GM21619 (cell line): Measurements from ENCODE around the gene TGDS.
"Not testable (repeated sequence)": the region's sequence is repeated elsewhere in the genome, so short reads cannot be mapped to it uniquely, and the experiment has no call there.

Experiments used
- ATAC-seq: cut with Tn5 transposase; IDR thresholded peaks from one replicate; pipeline ENCODE4 v1.9.1; 2021; ENCODE audit not compliant: unreplicated experiment

Gene TGDS, protein sequence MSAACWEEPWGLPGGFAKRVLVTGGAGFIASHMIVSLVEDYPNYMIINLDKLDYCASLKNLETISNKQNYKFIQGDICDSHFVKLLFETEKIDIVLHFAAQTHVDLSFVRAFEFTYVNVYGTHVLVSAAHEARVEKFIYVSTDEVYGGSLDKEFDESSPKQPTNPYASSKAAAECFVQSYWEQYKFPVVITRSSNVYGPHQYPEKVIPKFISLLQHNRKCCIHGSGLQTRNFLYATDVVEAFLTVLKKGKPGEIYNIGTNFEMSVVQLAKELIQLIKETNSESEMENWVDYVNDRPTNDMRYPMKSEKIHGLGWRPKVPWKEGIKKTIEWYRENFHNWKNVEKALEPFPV

DNA sequence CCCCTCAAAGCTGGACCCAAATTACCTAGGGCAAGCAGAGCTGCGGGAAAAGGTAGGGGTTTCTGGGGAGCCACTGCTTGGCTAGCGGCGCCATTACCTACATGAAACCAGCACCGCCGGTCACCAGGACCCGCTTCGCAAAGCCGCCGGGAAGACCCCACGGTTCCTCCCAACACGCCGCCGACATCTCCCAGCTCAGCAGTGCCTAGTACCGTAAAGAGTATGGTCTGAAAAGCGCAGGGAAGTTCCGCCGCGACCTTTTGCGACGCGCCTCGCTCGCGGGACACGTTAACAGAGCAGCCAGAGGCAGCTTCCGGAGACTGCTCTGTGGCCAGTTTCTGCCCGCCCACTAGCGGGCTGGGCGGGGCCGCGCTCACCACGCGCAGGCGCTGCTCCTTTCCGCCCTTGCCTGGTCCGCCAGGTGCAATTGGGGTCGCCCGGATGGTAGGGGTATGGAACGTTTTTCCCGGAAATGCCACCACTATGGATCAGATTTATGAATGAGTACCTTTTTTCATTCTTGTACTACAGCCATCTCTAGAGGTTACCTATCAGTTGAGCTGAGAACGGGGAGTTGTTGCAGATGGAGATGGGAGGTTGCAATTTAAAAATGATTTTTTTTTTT lies at the start of gene TGDS:
Gene TGDS (minus strand): TSS at position 203 of the 625 bp plus-strand sequence. CDS start 16 bp downstream, at position 187.
- peak; percentile 96 for ATAC-seq

DNA sequence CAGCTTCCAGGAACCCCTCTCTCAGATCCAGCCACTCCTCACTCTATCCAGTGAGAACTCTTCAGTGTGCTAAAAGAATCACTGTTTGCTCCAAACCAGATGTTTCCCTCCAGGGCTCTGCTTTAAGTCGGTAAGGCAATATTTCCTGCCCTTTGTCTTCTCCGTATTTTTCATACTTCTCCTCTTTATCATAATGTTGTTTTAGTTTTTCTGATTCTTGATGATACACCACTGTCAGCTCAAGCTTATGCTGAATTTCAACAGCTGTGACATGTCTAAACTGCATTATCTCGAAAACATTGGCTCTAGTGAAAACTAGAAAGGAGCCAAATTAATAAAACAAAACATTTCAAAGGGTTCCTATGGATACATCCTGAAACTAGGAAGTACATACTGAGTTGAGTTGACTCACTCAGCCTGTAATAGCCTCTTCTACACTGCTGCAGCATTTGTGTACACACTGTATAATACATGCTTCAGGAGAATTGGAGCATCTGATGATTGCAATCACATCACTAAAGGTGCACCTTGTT lies 45.5 kb upstream of the TGDS start:
- no peak for ATAC-seq

DNA sequence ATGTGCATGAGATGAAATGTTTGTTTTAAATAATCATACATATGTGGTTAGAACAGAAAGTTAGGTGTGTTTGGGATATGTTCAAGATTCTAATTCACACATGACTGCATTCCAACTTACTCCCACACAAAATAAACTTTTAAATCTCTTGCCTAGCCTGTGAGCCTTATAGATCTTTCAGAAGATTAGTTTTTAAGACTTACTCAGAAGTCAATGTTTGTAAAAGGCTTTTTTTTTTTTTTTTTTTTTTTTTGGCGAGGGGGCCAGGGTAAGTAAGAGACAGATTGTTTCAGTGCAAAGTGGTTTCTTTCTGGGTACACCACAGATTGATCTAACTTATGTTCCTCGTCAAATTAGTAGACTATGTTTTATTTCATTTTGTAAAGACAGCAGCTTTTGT lies 44.8 kb upstream of the TGDS start:
- no peak for ATAC-seq

DNA sequence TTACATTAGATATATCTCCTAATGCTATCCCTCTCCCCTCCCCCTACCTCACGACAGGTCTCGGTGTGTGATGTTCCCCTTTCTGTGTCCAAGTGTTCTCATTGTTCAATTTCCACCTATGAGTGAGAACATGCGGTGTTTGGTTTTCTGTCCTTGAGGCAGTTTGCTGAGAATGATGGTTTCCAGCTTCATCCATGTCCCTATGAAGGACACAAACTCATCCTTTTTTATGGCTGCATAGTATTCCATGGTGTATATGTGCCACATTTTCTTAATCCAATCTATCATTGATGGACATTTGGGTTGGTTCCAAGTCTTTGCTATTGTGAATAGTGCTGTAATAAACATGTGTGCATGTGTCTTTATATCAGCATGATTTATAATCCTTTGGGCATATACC lies 41.7 kb upstream of the TGDS start:
- not testable (repeated sequence) for ATAC-seq

DNA sequence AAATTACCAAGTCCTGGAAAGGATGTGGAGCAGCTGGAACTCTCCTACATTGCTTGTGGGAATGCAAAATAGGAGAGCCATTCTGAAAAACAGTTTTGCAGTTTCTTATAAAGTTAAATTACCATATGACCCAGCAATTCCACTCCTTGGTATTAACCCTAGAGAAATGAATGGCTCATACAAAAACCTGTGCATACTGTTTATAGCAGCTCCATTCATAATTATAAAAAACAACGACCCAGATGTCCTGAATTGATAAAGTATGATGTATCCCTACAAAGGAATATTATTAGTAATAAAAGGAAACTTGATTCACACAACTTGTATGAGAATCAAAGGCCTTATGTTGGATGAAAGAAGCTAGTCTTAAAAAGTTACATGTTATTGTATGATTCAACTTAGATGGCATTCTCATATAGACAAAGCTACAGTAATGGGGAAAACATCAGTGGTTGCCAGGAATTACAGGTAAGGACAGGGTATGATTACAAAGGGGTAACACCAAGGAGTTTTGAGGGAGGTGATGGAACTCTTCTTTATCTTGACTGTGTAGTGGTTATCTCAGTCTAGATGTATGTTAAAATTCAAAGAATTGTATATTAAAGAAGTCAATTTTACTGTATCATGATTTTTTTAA lies 41.1 kb upstream of the TGDS start:
- ATAC-seq, result no peak

DNA sequence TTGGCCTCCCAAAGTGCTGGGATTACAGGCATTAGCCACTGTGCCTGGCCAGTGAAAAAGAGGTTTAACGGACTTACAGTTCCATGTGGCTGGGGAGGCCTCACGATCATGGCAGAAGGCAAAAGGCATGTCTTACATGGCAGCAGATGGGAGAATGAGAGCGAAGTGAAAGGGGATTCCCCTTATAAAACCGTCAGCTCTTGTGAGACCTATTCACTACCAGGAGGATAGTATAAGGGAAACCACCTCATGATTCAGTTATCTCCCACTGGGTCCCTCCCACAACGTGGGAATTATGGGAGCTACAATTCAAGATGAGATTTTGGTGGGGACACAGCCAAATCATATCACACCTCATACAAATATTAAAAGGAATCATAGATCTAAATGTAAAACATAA lies 40.1 kb upstream of the TGDS start:
- peak; percentile 50 for ATAC-seq

DNA sequence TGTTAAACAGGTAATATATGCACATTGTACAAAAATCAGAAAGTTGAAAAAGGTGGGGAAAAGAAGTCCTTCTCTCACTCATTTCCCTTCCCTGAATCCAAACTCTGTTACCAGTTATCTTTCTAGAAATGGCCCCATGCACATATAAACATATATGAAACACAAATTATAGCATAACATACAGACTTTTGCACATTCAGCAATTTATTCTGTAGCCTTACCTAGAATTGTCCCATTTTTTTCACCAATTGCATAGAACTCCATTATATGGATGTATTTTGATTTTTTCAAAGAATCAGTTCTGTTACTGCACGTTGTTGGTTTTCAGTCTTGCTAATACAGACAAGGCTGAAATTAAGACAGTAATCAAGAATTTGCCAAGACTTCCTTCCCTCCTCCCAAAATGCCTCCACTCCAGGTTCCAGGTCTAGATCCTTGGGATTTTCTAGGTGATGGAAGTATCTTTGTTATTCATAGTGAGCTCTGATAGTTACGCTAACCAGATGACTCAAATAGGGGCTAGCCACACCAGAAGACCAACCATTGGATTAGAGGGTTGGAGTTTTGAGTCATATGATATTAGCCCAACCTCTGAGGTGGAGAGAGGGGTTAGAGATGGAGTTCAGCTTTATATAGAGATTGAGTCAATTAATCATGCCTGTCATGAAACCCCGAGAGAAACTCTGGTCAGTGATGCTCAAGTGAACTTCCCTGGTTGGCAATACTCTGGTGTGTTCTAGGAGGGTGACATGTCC lies 36.5 kb upstream of the TGDS start:
- no peak for ATAC-seq

DNA sequence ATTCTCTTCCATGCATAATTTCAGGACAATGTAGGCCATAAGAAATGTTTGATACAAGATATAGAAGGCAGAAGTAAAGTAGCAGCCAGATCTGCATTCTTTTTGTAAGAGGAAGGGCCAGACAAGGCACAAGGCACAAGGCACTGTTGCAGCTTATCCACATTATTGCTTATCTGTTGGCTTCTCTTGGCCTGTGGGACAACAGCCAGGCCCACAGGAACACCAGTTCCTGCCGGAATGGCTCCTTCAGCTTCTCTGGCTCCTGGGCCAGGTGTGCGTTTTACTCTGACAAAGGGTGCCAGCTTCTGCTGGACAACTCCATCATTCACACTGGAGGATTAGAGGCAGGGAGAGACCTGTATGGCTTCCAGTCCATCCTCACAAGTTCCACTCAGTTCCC lies 34.9 kb upstream of the TGDS start:
- no peak for ATAC-seq

DNA sequence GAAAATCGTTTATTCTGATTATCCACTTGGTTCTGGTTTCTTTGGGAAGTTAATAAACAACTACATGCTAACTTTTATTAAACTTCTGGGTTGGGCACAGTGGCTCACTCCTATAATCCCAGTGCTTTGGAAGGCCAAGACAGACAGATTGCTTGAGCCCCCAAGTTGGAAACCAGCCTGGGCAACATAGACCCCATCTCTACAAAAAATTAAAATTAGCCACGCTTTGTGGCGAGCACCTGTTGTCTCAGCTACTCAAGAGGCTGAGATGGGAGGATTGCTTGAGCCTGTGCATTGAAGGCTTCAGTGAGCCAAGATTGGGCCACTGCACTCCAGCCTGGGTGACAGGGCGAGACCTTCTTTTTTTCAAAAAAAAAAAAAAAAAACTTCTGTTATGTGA lies 27.4 kb upstream of the TGDS start:
- ATAC-seq, result no peak

DNA sequence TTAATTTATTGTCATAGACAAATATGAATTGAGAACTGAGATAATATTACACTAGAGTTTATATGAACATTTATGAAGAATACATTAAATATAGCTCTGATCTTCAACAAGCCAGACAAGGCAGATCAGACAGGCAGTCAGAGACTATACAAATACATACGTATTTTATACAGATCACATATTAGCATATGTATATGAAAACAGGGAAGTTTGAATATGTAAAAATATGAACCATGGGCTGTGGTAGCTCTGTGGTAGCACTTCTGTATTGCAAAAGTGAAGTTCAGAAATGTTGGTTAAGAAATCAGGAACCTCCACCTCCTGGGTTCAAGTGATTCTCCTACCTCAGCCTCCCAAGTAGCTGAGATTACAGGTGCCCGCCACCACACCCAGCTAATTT lies 26.4 kb upstream of the TGDS start:
- ATAC-seq, result no peak

DNA sequence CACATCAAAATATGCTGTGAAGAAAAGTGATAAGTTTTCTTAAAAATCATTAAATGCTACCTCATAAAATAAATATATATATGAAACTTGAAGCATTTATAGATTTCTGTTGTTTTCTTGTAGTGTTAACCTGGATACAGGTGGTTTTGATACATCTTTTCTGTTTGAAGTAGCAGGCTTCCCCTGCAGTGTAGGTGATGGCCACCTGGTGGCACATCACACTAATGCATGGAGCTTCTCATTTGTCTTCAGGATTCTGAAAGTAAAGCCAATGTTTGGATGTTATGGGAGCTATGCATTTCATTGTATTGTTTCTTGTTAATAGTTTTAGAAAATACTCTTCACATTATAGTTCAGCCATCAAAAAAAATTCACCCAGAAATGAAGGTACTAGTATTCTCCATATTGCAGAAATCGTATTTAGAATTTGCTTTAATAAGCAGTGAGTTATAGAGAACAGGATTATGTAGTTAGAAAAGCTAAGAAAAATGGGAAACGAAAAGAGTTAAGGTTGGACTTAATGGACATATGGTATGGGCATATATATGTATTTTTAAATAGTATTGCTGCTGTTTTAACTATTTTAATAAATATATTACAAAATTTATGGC lies 24.4 kb upstream of the TGDS start:
- ATAC-seq, result peak; percentile 83

DNA sequence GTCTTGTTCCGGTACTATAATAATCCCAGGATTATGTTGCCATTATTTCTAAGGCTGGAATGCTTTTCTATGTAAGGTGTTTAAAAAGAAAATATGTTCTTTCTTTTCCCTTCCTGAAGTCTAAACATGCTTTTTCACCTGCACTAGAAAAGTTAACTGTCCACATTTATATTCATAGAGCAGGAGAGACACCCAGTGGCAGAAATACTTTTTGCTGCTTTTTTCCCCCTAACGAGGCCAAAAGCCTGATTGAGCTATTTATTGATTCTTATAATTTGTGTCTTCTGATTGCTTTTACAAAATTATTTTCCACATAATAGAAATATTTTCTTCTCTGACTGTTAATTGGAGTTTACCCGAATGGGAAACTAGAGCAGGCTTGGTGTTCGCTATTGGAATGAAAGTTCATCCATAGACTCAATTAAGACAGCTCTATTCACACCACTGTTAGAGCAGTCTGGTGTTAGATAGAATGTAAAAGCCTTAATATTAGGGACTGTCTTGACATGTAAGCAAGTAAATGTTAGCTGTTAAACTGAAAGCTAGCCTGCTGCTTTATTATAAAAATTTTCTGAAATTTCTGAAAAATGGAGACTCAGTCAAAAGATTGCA lies 21.5 kb upstream of the TGDS start:
- no peak for ATAC-seq

DNA sequence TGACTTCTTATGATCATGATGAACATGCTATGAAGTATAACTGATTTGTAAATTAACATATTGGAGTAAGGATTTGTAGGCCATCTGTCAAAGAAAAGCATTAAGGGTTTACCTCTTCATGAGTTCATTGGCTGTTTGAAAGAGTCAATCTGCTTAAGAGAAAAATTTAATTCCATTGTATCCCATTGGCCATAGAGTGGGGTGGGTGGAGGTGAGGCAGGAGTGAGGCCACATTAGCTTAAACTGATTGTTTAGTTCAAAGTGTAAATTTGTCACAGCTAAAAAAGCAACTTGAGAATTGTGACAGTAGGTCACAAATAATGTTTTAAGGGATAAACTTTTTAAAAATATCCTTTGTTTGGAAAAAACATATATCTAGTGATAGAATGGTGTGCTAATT lies 17.1 kb upstream of the TGDS start:
- no peak for ATAC-seq

DNA sequence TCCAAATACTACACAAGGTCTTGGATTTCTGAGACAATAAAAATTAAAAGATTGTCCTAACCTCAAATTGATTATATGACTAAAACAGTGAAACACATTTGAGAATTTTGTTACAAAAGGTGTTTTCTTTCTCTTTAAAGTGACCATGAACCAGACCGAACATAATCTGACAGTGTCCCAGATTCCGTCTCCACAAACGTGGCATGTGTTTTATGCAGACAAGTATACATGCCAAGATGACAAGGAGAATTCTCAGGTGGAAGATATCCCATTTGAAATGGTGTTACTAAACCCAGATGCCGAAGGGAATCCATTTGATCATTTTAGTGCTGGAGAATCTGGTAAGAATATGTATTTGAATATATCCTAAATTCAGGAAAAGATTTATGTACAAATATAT lies 16.1 kb upstream of the TGDS start:
- ATAC-seq, result no peak

DNA sequence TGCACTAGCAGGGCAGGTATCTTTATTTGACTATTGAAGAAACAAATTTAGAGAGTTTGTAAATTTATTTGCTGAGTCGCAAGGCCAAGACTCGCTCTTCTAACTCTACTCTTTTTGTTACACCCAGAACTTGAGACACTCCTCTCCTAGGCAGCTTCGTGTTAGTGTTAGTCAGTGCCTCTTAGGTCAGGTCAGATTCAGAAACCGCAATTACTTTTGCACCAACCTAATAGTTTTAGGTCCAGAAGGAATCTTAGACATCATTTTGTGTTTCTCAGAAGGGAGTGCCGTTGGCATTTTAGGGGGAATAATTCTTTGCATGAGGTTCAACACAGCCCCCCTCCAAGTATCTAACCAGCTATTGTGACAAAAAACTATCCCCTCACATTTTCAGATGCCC lies 14.5 kb upstream of the TGDS start:
- no peak for ATAC-seq

DNA sequence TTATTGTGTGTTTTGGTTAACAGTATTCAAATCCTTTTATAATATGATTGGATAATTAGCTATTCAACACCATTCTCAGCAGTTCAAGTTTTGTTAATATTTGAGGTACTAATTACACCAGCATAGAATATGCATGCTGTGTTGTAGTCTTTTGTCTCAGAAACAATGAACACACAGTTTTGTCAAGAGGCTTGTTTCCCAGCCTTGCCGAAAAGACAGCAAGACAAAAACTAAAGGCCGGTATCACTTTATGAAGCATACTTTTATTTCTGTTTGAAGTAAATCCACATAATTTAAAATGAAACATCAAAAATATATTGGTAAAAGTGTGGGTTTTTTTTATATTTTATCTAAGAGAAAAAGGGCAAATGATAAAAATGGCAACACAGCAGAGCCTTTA lies 13.2 kb upstream of the TGDS start:
- no peak for ATAC-seq

DNA sequence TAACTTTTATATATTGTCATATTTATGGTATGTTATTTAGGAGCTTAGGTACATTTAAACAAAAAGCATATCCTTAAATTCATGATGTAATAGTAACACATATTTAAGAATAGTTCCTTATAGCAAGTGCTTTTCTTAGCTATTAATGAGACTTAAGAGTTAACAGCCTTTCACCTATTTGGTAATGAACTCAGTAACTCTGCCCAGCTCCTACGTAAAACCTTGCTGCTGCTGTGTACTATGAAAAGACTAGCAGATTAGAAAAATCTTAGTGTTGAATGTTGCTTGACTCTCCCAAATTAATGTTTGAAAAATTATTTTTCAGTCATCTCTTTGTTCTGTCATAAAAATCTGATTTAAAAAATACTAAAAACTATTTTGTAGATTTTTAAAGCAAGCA lies 12.6 kb upstream of the TGDS start:
- no peak for ATAC-seq

DNA sequence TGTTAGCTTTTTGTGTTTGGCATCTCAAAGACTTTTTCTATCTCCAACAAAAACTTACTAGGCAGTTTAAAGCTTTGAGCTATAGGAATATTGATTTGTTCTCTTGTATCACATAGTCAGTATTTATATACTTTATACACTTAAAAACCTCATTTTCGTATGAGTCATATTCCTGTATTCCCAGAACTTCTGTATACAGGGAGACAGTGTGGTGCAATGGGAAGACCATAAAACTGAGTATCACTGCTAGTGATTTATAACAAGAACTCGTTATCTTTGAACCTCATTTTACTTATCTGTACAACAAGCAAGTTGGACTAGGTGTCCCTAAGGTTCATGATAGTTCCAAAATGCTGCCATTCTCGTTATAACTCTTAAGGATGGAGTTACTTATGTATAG lies 12.0 kb upstream of the TGDS start:
- ATAC-seq, result no peak

DNA sequence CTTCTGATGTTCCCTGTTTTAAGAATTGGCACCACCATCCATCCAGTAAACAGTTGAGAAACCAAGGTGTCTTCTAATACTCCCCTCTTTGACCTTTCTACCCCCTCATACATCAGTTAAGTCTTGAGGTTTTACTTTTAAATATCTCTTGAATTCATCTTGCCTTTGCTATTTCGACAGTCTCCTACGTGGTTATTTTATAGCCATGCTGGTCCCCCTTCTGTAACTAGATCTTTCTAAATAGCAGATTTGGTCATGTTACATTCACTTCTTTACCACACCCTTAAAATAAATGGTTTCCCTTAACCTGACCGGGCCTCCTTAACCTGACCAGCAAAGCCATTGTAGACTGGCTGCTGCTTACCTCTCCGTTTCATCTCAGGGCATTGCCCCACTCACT lies 11.1 kb upstream of the TGDS start:
- no peak for ATAC-seq

DNA sequence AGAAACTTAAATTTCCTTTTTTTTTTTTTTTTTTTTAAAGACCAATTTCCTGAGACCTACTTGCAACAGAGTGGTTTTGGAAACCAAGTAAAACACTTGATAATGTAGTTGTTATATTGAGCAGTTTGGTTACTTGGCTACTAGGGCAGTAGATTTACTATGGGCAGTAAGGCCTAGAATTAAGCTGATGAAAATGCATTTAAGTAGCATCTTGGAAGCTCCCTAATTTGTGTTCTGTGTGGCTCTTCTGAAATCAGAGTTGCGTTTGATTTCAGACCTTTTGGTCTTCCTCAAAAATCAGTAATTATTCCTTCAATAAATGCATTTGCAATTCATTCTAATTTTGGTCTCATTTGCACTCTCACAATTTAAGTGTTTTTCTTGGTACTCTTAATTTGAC lies 6.5 kb upstream of the TGDS start:
- ATAC-seq, result no peak
